Colonic mucosa (tissue), 4 donors: ENCODE measurements around the gene PSMG3. TPM values are rescaled to one million over a fixed set of nuclear protein-coding genes. Genes with fewer than 3 reads are reported as not detected.

Experiments
- DNase-seq: peaks from one replicate; pipeline ENCODE4 v3.0.0-alpha.2; 2020
- H3K27ac ChIP-seq: fragments of 200-600 bp; one replicate; pipeline ENCODE4 v1.8.0; 2021
- H3K27me3 ChIP-seq: fragments of 200-600 bp; one replicate; pipeline ENCODE4 v1.8.0; 2021
- H3K36me3 ChIP-seq: fragments of 200-600 bp; one replicate; pipeline ENCODE4 v1.8.0; 2021
- H3K4me1 ChIP-seq: fragments of 200-600 bp; one replicate; pipeline ENCODE4 v1.8.0; 2021; ENCODE audit warnings: mild to moderate bottlenecking
- H3K4me3 ChIP-seq: fragments of 200-600 bp; one replicate; pipeline ENCODE4 v1.8.0; 2021
- H3K9ac ChIP-seq, 2 donors: one replicate each; pipeline ENCODE4 v1.7.0; 2013; ENCODE audit warnings: control low read depth in 2 of 2, low read depth in 2 of 2, low read length in 2 of 2
- H3K9me3 ChIP-seq: fragments of 200-600 bp; one replicate; pipeline ENCODE4 v1.8.0; 2021
- intact Hi-C: fragments of 100-400 bp; cut with DNase I; formaldehyde crosslinking; loops from one replicate; pipeline ENCODE4 v1.14.1; 2022
- total RNA-seq, 2 donors: library from RNA; stranded (reverse); fragmentation: NEBNext Ultra II Directional in 1 of 2; extraction: Animal tissue kit (Norgen Biotek cat#: 25700) in 1 of 2; gene quantifications; one replicate each; pipeline ENCODE4 v1.2.1, GENCODE V29; 2021
- TF ChIP-seq, protein P1 (sequence below): fragments of 200-600 bp; IDR thresholded peaks from one replicate; pipeline ENCODE4 v1.8.0; 2022; ENCODE audit warnings: antibody characterized with exemption, mild to moderate bottlenecking
- donor health status: healthy.
- donor health status: DM: no; HTN: no; CAD: no.
- donor health status: DM: no; HTN: no; CAD: no.

Gene PSMG3, protein sequence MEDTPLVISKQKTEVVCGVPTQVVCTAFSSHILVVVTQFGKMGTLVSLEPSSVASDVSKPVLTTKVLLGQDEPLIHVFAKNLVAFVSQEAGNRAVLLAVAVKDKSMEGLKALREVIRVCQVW
- 10 to 100 TPM; 28.7 to 45.8 TPM for total RNA-seq

DNA sequence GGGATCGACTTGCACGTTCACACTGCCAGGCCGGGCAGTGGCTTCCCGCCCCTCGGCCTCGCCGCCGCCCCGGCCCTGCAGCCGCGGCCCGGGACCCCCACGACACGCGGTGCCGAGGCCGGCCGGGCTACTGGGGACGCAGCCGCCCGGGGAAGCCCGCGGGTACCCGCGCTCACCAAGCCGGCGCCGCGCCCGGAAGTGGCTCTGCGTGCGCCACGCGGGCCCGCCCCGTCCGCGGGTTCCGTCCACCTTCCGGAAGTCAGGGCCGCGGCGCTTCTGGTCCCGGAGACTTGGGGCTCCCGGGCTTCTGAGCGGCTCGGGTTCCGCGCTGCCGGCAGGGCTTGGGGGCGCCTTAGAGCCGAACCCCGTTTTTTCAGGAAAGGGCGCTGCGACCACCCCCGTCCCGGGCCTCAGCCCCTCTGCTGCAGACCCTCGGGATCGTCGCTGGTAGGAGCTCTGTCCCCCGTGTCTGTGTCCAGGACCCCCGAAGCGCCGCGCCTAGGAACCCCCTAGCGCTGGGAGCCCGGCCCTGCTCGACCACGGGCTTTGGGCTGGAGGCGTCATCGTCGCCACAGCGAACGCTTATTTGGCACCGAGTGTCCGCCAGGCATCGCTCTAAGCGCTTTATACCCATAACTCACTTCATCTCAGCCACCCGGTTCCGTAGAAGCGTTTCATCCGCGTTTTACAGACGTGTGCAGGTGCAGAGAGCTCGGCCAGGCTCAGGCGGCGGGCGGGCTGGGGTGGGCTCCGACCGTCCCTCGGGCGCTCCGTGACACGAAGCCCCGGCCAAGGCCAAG lies at the start of gene PSMG3:
Gene PSMG3, minus strand, starts transcription at position 200 of the 800 bp plus-strand sequence. CDS start 693 bp downstream, outside the sequence.
- no peaks in the 10 kb centered on the region for H3K9me3 ChIP-seq
- intact Hi-C loops = loop anchor here (10.0 kb wide), 1 partner anchor 635 kb away; no protein-coding TSS in a partner anchor
- H3K4me1 ChIP-seq = peaks cover 11% of the 10 kb centered on the region

DNA sequence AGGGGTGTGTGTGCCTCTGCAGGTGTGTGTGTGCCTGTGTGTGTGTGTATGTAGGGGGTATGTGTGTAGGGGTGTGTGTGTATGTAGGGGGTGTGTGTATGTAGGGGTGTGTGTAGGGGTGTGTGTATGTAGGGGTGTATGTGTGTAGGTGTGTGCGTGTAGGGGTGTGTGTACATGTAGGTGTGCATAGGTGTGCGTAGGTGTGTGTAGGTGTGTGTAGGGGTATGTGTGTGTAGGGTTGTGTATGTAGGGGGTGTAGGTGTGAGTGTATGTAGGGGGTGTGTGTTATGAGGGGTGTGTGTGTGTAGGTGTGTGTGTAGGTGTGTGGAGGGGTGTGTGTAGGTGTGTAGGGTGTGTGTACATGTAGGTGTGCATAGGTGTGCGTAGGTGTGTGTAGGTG lies 48.6 kb upstream of the PSMG3 start:
- Histone ChIP-seq H3K9ac (no peak overlapping the region), H3K27me3 (no peaks in the 10 kb centered on the region), H3K27ac (no peak overlapping the region), H3K4me1 (no peaks in the 10 kb centered on the region), H3K4me3 (no peak overlapping the region), H3K9me3 (no peaks in the 10 kb centered on the region), H3K36me3 (no peaks in the 10 kb centered on the region)
- intact Hi-C loops = no loop called here
- DNase-seq = no peak
- TF ChIP-seq, protein P1, sequence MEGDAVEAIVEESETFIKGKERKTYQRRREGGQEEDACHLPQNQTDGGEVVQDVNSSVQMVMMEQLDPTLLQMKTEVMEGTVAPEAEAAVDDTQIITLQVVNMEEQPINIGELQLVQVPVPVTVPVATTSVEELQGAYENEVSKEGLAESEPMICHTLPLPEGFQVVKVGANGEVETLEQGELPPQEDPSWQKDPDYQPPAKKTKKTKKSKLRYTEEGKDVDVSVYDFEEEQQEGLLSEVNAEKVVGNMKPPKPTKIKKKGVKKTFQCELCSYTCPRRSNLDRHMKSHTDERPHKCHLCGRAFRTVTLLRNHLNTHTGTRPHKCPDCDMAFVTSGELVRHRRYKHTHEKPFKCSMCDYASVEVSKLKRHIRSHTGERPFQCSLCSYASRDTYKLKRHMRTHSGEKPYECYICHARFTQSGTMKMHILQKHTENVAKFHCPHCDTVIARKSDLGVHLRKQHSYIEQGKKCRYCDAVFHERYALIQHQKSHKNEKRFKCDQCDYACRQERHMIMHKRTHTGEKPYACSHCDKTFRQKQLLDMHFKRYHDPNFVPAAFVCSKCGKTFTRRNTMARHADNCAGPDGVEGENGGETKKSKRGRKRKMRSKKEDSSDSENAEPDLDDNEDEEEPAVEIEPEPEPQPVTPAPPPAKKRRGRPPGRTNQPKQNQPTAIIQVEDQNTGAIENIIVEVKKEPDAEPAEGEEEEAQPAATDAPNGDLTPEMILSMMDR = no peak

More for the DNA sequence above, at the start of gene PSMG3:
- H3K27me3 ChIP-seq = no peaks in the 10 kb centered on the region
- no peaks in the 10 kb centered on the region for H3K36me3 ChIP-seq
- peak within 1 kb of the TSS; percentile 77 for H3K4me3 ChIP-seq
- TF ChIP-seq, protein P1 = no peak
- H3K9ac ChIP-seq = peak within 1 kb of the TSS; percentile 89 to 91
- H3K27ac ChIP-seq = peak within 1 kb of the TSS; percentile 96
- peak; percentile 90 for DNase-seq

DNA sequence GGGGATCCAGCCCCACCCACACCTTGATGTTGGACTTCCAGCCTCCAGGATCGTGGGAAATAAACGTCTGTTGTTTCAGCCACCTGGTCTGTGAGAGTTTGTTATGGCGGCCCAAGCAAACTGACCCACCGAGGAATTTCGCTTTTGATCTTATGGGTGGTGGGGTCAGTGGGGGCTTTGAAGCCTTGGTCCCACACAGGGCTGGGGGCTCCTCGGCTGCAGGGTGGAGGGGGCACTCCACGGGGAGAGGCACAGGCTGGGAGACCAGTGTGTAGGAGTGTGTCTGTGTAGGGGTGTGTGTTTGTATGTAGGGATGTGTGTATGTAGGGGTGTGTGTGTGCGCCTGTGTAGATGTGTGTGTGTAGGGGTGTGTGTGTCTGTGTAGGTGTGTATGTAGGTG lies 48.1 kb upstream of the PSMG3 start:
- Histone ChIP-seq H3K9ac (no peak overlapping the region), H3K4me1 (no peaks in the 10 kb centered on the region), H3K9me3 (no peaks in the 10 kb centered on the region), H3K36me3 (no peaks in the 10 kb centered on the region), H3K4me3 (no peak overlapping the region), H3K27me3 (no peaks in the 10 kb centered on the region), H3K27ac (no peak overlapping the region)
- DNase-seq = no peak
- TF ChIP-seq, protein P1 = no peak
- intact Hi-C loops = no loop called here

DNA sequence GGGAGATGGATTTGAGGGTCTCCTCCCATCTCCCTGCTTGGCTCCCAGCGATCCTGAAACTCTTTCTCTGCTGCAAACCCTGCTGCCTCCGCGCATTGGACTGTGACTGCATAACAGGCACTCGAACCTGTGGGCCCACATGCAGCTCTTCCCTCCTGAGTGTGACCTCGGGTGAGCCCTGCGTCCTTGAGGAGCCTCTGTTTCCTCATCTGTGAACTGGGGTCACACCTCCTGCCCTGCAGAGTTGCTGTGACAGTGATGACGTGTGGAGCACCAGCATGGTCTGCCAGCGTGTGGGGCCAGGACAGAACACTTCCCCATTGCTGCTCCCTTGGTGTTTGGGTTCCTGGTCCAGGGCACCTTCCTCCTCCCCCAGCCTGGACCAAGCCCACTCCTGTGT lies 46.9 kb upstream of the PSMG3 start:
- Histone ChIP-seq H3K27me3 (no peaks in the 10 kb centered on the region), H3K4me1 (no peaks in the 10 kb centered on the region)
- intact Hi-C loops = no loop called here

DNA sequence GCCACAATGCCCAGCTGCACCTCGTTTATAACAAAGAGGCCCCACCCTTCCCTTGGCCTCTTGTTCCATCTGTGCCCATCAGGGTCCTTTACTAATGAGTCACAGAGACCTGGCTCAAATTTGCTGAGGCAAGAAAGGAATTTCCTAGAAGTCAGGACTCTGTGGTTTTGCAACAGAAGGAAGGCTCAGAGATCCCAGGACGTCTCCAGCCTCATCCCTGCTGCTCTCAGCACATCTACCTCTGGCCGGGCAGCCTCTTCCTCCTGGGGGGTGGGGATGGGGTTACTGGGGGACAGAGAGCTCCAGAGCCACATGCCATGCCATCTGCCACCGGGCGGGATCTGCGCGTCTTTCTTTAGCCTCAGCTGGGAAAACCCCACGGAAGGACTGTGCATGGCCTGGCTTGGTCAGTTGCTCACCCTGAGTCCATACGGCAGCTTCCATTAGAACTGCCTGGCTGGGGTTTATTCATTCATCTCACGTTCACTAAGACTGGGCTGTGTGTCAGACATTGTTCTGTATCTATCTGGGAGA lies 41.9 kb upstream of the PSMG3 start:
- intact Hi-C loops = no loop called here

More for the DNA sequence above, 46.9 kb upstream of the PSMG3 start:
- no peak overlapping the region for H3K4me3 ChIP-seq
- H3K36me3 ChIP-seq = no peaks in the 10 kb centered on the region
- TF ChIP-seq, protein P1 = no peak
- no peak overlapping the region for H3K27ac ChIP-seq
- H3K9me3 ChIP-seq = no peaks in the 10 kb centered on the region
- no peak overlapping the region for H3K9ac ChIP-seq
- DNase-seq = no peak

More for the DNA sequence above, 41.9 kb upstream of the PSMG3 start:
- Histone ChIP-seq H3K27ac (no peak overlapping the region), H3K27me3 (no peaks in the 10 kb centered on the region), H3K9ac (no peak overlapping the region), H3K4me3 (no peak overlapping the region), H3K4me1 (no peaks in the 10 kb centered on the region), H3K9me3 (no peaks in the 10 kb centered on the region), H3K36me3 (no peaks in the 10 kb centered on the region)
- no peak for DNase-seq
- TF ChIP-seq, protein P1 = no peak
